IMR-90 (cell line): ENCODE results near the gene BTG4. TPM values are rescaled to one million over a fixed set of nuclear protein-coding genes. Genes with fewer than 3 reads are reported as not detected.

ENCODE experiments used
- ATAC-seq: fragments of 200-7000 bp; cut with Tn5 transposase; 2 replicates; pipeline ENCODE4 v1.9.1; 2020; ENCODE audit warnings: low read depth, mild to moderate bottlenecking, moderate library complexity
- BruUV-seq: library from RNA; stranded (reverse); fragments of 400-500 nt; replicated peaks from 2 replicates; lab custom pipeline; 2021; lab: Mats Ljungman, UMichigan
- CTCF ChIA-PET: fragments of 300-600 bp; formaldehyde crosslinking; extraction: SDS; loops from one replicate; lab custom pipeline; 2021; ENCODE audit warnings: antibody characterized with exemption; lab: Yijun Ruan, JAX
- POLR2A ChIA-PET: fragments of 300-600 bp; sonication (Branson Sonifier 250); formaldehyde crosslinking; loops from one replicate; lab custom pipeline; 2022; ENCODE audit warnings: antibody characterized with exemption; ENCODE audit not compliant: unreplicated experiment; lab: Charles Lee
- DNase-seq: peaks from one replicate; pipeline ENCODE4 v3.0.0; 2013
- H2AFZ ChIP-seq: replicated peaks from 2 replicates; pipeline ENCODE3; 2013; ENCODE audit warnings: low read length, mild to moderate bottlenecking; ENCODE audit not compliant: poor library complexity
- H2AK5ac ChIP-seq: 2 replicates; pipeline ENCODE4 v1.6.1; 2013; ENCODE audit warnings: low read depth, low read length, inconsistent platforms
- H2AK9ac ChIP-seq: replicated peaks from 2 replicates; pipeline ENCODE3; 2013; ENCODE audit warnings: mild to moderate bottlenecking, low read depth, low read length, moderate library complexity; ENCODE audit not compliant: poor library complexity
- H2BK120ac ChIP-seq: 2 replicates; pipeline ENCODE4 v1.6.1; 2013; ENCODE audit warnings: low read depth, low read length, inconsistent platforms
- H2BK15ac ChIP-seq: 3 replicates; pipeline ENCODE4 v1.6.1; 2013; ENCODE audit warnings: low read depth, low read length, inconsistent platforms
- H2BK20ac ChIP-seq: 2 replicates; pipeline ENCODE4 v1.6.1; 2013; ENCODE audit warnings: low read depth, mild to moderate bottlenecking, inconsistent platforms, low read length, moderate library complexity
- H2BK5ac ChIP-seq: 2 replicates; pipeline ENCODE4 v1.6.1; 2013; ENCODE audit warnings: mild to moderate bottlenecking, low read depth, low read length, inconsistent platforms; ENCODE audit not compliant: poor library complexity, severe bottlenecking
- H3K14ac ChIP-seq: replicated peaks from 2 replicates; pipeline ENCODE4 v1.6.1; 2013; ENCODE audit warnings: low read depth, low read length, inconsistent platforms
- H3K18ac ChIP-seq: 2 replicates; pipeline ENCODE4 v1.6.1; 2013; ENCODE audit warnings: low read depth, low read length, control low read depth
- H3K23ac ChIP-seq: 2 replicates; pipeline ENCODE4 v1.6.1; 2013; ENCODE audit warnings: low read depth, low read length, inconsistent platforms
- H3K27ac ChIP-seq: 2 replicates; pipeline ENCODE4 v1.5.1; 2013; ENCODE audit warnings: mild to moderate bottlenecking, control low read depth, low read length; ENCODE audit not compliant: insufficient read depth
- H3K27me3 ChIP-seq: 2 replicates; pipeline ENCODE4 v1.6.1; 2013; ENCODE audit warnings: low read length; ENCODE audit not compliant: control insufficient read depth, insufficient read depth
- H3K36me3 ChIP-seq: 2 replicates; pipeline ENCODE4 v1.6.1; 2013; ENCODE audit warnings: low read length, mixed read lengths; ENCODE audit not compliant: control insufficient read depth, insufficient read depth
- H3K4ac ChIP-seq: 2 replicates; pipeline ENCODE4 v1.6.1; 2013; ENCODE audit warnings: low read depth, low read length, inconsistent platforms
- H3K4me1 ChIP-seq: 2 replicates; pipeline ENCODE4 v1.6.1; 2013; ENCODE audit warnings: low read length, mixed read lengths; ENCODE audit not compliant: control insufficient read depth, insufficient read depth
- H3K4me2 ChIP-seq: 2 replicates; pipeline ENCODE4 v1.6.1; 2013; ENCODE audit warnings: low read depth, mild to moderate bottlenecking, control low read depth, low read length, moderate library complexity
- H3K4me3 ChIP-seq: 2 replicates; pipeline ENCODE4 v1.5.1; 2013; ENCODE audit warnings: low read depth, mild to moderate bottlenecking, control low read depth, low read length, moderate library complexity; ENCODE audit not compliant: insufficient read depth
- H3K56ac ChIP-seq: 2 replicates; pipeline ENCODE4 v1.6.1; 2013; ENCODE audit warnings: low read length, inconsistent platforms; ENCODE audit not compliant: insufficient read depth; ENCODE audit errors: extremely low read depth
- H3K79me1 ChIP-seq, 2 experiments: 2 replicates each; pipeline ENCODE4 v1.6.1; 2013; ENCODE audit warnings: low read length in 2 of 2, inconsistent platforms in 1 of 2, low read depth in 1 of 2
- H3K9ac ChIP-seq: 2 replicates; pipeline ENCODE4 v1.6.1; 2013; ENCODE audit warnings: low read depth, low read length, control low read depth
- H3K9me1 ChIP-seq: 2 replicates; pipeline ENCODE4 v1.6.1; 2013; ENCODE audit warnings: low read length, inconsistent platforms; ENCODE audit not compliant: insufficient read depth
- H3K9me3 ChIP-seq: 2 replicates; pipeline ENCODE4 v1.6.1; 2013; ENCODE audit warnings: low read length; ENCODE audit not compliant: control insufficient read depth, insufficient read depth
- H4K20me1 ChIP-seq: 2 replicates; pipeline ENCODE4 v1.6.1; 2013; ENCODE audit warnings: low read length, inconsistent platforms; ENCODE audit not compliant: insufficient read depth
- H4K5ac ChIP-seq: 2 replicates; pipeline ENCODE4 v1.6.1; 2013; ENCODE audit warnings: mild to moderate bottlenecking, low read depth, low read length, control low read depth
- H4K8ac ChIP-seq, 2 experiments: 2 replicates each; pipeline ENCODE4 v1.6.1; 2013; ENCODE audit warnings: low read depth in 2 of 2, low read length in 2 of 2, control low read depth in 1 of 2, inconsistent platforms in 1 of 2
- H4K91ac ChIP-seq: 2 replicates; pipeline ENCODE4 v1.6.1; 2013; ENCODE audit warnings: low read depth, low read length, inconsistent platforms; ENCODE audit not compliant: insufficient read depth
- BHLHE40 ChIP-seq: fragments of 150-350 bp; IDR thresholded peaks from 2 replicates; pipeline ENCODE4 v1.6.1; 2016; ENCODE audit warnings: mild to moderate bottlenecking, low read depth, low read length
- CEBPB ChIP-seq: IDR thresholded peaks from 2 replicates; pipeline ENCODE4 v1.6.1; 2012; ENCODE audit warnings: low read depth, low read length, improper control_type of control experiment
- FOS ChIP-seq: fragments of 150-350 bp; IDR thresholded peaks from 2 replicates; pipeline ENCODE4 v1.6.1; 2016; ENCODE audit warnings: low read depth, low read length
- MAFK ChIP-seq: IDR thresholded peaks from 2 replicates; pipeline ENCODE4 v1.6.1; 2012; ENCODE audit warnings: low read depth, low read length, improper control_type of control experiment
- MAZ ChIP-seq: IDR thresholded peaks from 2 replicates; pipeline ENCODE4 v1.6.1; 2012; ENCODE audit warnings: low read depth, mild to moderate bottlenecking, low read length, improper control_type of control experiment, moderate library complexity, borderline replicate concordance
- MXI1 ChIP-seq: IDR thresholded peaks from 2 replicates; pipeline ENCODE4 v1.6.1; 2012; ENCODE audit warnings: low read depth, mild to moderate bottlenecking, low read length, moderate library complexity, borderline replicate concordance
- NFE2L2 ChIP-seq: fragments of 150-350 bp; IDR thresholded peaks from 2 replicates; pipeline ENCODE4 v1.6.1; 2016; ENCODE audit warnings: low read depth, mild to moderate bottlenecking, low read length
- POLR2A ChIP-seq: IDR thresholded peaks from 2 replicates; pipeline ENCODE4 v1.6.1; 2012; ENCODE audit warnings: mild to moderate bottlenecking, low read depth, low read length
- RAD21 ChIP-seq: IDR thresholded peaks from 2 replicates; pipeline ENCODE4 v1.6.1; 2012; ENCODE audit warnings: low read length, improper control_type of control experiment
- RCOR1 ChIP-seq: IDR thresholded peaks from 2 replicates; pipeline ENCODE4 v1.6.1; 2012; ENCODE audit warnings: mild to moderate bottlenecking, low read length, improper control_type of control experiment; ENCODE audit not compliant: insufficient replicate concordance
- SMC3 ChIP-seq: fragments of 150-350 bp; IDR thresholded peaks from 2 replicates; pipeline ENCODE4 v1.6.1; 2016; ENCODE audit warnings: low read depth, mild to moderate bottlenecking, antibody characterized with exemption, low read length, moderate library complexity
- WGBS, 2 experiments: methylation state at CpG; one replicate each; pipeline versions ENCODE4 v1.1.5 to v1.1.7; 2013; ENCODE audit warnings: missing lambda C conversion rate in 2 of 2; ENCODE audit not compliant: insufficient read length in 1 of 2; ENCODE audit errors: extremely low coverage in 2 of 2; 5-methylcytosine and 5-hydroxymethylcytosine counted together
- dilution Hi-C: fragments of 300-500 bp; cut with HindIII; formaldehyde crosslinking; loops from one replicate; pipeline ENCODE4 v1.14.3; 2018; ENCODE audit warnings: low sequenced_read_pairs; ENCODE audit not compliant: unreplicated experiment
- in situ Hi-C: fragments of 300-500 bp; cut with MboI; formaldehyde crosslinking; loops from 3 replicates; pipeline ENCODE4 v1.14.3; 2019; ENCODE audit warnings: low sequenced_read_pairs, inconsistent platforms, mixed read lengths
- intact Hi-C: fragments of 100-400 bp; cut with micrococcal nuclease; formaldehyde crosslinking; loops from 2 replicates; pipeline ENCODE4 v1.10.0; 2022
- polyA plus RNA-seq, 3 experiments: library from polyadenylated mRNA; depleted of rRNA; stranded (reverse); fragments of >200 nt; gene quantifications; 2 replicates each; pipeline ENCODE4 v1.2.3, GENCODE V29; 2012; ENCODE audit warnings: low replicate concordance in 1 of 3
- total RNA-seq: library from RNA; depleted of rRNA; stranded (reverse); fragments of >200 nt; gene quantifications from 2 replicates; pipeline ENCODE4 v1.2.3, GENCODE V29; 2012
- TF ChIP-seq, protein P1 (sequence below): fragments of 150-350 bp; IDR thresholded peaks from 2 replicates; pipeline ENCODE4 v1.6.1; 2017; ENCODE audit warnings: mild to moderate bottlenecking, antibody characterized with exemption, low read length, low read depth
- TF ChIP-seq, protein P2 (sequence below): fragments of 150-350 bp; IDR thresholded peaks from 2 replicates; pipeline ENCODE4 v1.6.1; 2016; ENCODE audit warnings: low read depth, mild to moderate bottlenecking, low read length, moderate library complexity, borderline replicate concordance

Gene BTG4
- total and polyA plus RNA-seq, 2 of the 4 experiments (the other 2 are of a cell fraction), result not detected

DNA sequence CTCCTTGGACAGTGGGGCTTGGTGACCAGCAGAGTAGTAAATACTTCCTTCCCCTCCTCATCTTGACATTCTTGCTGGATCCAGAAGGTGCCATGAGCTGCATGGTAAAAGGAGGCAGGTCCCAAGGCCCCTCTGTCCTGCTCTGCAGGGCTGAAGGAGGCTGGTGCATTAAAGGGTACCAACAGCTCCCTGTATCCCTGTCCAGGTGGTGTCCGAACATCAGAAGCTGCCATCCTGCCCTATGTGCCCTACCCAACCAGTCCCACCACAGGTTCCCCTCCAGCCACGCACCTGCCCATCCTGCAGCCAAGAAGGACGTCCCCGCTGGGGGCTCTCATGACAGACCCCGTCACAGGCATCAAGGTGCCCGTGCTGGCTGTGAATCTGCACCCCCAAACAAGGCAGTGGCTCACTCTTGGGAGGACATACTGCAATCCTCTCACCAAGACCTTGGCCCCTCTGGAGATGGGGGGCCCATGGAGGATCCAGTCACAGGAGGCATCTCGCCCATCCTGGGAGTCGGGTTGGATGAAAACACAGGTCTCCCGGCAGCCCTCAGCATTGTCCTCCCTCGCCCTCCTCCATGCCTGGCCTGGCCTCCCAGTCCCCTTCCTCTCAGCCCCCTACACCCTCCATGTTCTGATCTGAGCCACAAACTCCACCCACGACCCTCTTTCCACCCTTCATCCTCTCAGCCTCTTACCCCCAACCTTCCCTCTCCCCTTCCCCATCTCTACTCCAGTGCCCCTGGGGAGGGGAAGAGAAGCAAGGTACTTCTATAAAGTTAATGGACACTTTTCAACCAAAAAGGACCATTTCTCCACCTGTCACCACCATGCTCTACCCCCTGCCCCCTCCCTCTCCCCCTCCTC lies 55.1 kb downstream of the BTG4 start (continued):
- TF ChIP-seq, protein P1, sequence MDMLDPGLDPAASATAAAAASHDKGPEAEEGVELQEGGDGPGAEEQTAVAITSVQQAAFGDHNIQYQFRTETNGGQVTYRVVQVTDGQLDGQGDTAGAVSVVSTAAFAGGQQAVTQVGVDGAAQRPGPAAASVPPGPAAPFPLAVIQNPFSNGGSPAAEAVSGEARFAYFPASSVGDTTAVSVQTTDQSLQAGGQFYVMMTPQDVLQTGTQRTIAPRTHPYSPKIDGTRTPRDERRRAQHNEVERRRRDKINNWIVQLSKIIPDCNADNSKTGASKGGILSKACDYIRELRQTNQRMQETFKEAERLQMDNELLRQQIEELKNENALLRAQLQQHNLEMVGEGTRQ, result no peak

DNA sequence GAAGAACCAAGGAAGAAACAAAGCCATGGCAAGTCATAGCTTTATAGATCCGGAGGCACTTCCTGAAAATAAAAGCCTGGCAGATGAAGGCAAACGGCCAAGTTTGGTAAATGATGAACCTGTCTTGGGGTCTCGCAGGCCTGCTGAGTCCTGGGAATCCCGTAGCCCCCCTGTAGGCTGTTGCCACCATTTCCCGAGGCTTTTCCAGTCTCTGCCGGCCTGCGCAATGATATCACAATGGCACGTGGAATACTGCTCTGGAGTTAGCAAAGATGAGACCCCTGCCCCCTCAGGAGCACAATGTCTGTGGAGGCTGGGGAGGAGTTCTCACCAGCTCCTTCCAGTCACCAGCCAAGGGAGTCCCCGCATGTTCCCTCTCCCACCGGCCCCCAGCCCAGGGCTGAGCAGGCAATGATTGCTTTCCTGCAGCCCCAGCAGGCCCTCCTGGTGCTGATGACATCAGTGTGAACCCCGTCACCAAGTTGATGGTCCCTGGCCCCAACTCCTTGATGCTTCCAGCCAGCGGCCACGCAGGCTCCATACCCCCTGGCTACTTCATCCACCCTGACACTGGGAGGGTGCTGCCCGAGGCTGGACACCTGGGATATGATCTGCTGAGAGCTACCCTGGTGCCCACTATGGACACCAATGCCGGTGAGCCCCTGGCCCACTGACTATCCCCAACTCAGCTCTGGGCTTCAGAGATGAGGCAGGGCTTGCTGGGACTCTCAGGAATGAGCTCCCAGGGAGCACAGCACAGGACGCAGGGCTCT lies 55.9 kb downstream of the BTG4 start:
- Histone ChIP-seq H3K18ac (no peak overlapping the region), H4K91ac (no peak overlapping the region; the same call in none of the 2 replicates), H2BK5ac (no peak overlapping the region), H3K4me1 (peaks cover 9% of the 10 kb centered on the region), H3K4me2 (no peak overlapping the region), H3K9me1 (0 out of 2 replicates have a peak, but pooled peaks cover 3% of the 10 kb centered on the region), H4K8ac (no peak overlapping the region), H2AK9ac (no peak overlapping the region), H2BK120ac (no peak overlapping the region), H2BK20ac (peak overlapping the region; percentile 66; the same call in 1 of the 2 replicates), H3K36me3 (no peaks in the 10 kb centered on the region), H4K20me1 (no peaks in the 10 kb centered on the region), H2AFZ (no peak overlapping the region), H3K27ac (no peak overlapping the region), H3K56ac (no peak overlapping the region), H4K5ac (no peak overlapping the region), H3K9me3 (no peaks in the 10 kb centered on the region), H3K23ac (no peak overlapping the region), H3K4ac (no peak overlapping the region), H2BK15ac (no peak overlapping the region), H3K4me3 (no peak overlapping the region), H3K27me3 (peaks cover 2% of the 10 kb centered on the region; the same call in 1 of the 2 replicates), H3K79me1 (no peaks in the 10 kb centered on the region), H3K14ac (no peak overlapping the region), H3K9ac (no peak overlapping the region), H2AK5ac (peak overlapping the region; percentile 40; the same call in 1 of the 2 replicates)
- in situ Hi-C loops (loop anchor here (10.0 kb wide), 1 partner anchor 319 kb away; no protein-coding TSS in a partner anchor), dilution Hi-C loops (no loop called here), intact Hi-C loops (loop anchor here (10.0 kb wide), 1 partner anchor 139 kb away; no protein-coding TSS in a partner anchor)
- ChIA-PET POLR2A (no interaction called here), CTCF (no interaction called here)
- ATAC-seq, result no peak
- BruUV-seq, result no TSS peak
- 93% methylated on average over 5 of the region's 16 CpGs; no CpG with 5 or more reads in 1 of the 2 experiments for WGBS, 2 experiments
- DNase-seq, result no peak
- TF ChIP-seq CEBPB, result no peak
- TF ChIP-seq FOS, result no peak
- TF ChIP-seq, protein P2, sequence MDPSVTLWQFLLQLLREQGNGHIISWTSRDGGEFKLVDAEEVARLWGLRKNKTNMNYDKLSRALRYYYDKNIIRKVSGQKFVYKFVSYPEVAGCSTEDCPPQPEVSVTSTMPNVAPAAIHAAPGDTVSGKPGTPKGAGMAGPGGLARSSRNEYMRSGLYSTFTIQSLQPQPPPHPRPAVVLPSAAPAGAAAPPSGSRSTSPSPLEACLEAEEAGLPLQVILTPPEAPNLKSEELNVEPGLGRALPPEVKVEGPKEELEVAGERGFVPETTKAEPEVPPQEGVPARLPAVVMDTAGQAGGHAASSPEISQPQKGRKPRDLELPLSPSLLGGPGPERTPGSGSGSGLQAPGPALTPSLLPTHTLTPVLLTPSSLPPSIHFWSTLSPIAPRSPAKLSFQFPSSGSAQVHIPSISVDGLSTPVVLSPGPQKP, result no peak
- no peak for TF ChIP-seq MAFK
- no peak for TF ChIP-seq BHLHE40
- no peak for TF ChIP-seq RAD21
- no peak for TF ChIP-seq NFE2L2
- no peak for TF ChIP-seq RCOR1
- TF ChIP-seq MXI1, result no peak
- no peak for TF ChIP-seq MAZ
- no peak for TF ChIP-seq POLR2A
- TF ChIP-seq SMC3, result no peak
